GM12878 (cell line): ENCODE measurements around the gene FAM117B. TPM values are rescaled to one million over a fixed set of nuclear protein-coding genes. Genes with fewer than 3 reads are reported as not detected.

Experiments
- ATAC-seq: fragments of 200-7000 bp; cut with Tn5 transposase; 3 replicates; pipeline ENCODE4 v1.9.1; 2020; ENCODE audit warnings: mild to moderate bottlenecking, moderate library complexity
- BruUV-seq: library from RNA; stranded (reverse); fragments of 400-500 nt; replicated peaks from 2 replicates; lab custom pipeline; 2021; lab: Mats Ljungman, UMichigan
- CTCF ChIA-PET: fragments of 300-600 bp; sonication (Branson Sonifier 250); formaldehyde crosslinking; extraction: SDS; loops from one replicate; lab custom pipeline; 2021; ENCODE audit warnings: inconsistent platforms; lab: Yijun Ruan, JAX
- POLR2A ChIA-PET: fragments of 350-600 bp; formaldehyde crosslinking; extraction: SDS; loops from one replicate; lab custom pipeline; 2021; ENCODE audit warnings: inconsistent platforms; lab: Charles Lee
- RAD21 ChIA-PET: fragments of 300-600 bp; sonication (Branson Sonifier 250); formaldehyde crosslinking; loops from one replicate; lab custom pipeline; 2023; ENCODE audit warnings: antibody characterized with exemption; ENCODE audit not compliant: unreplicated experiment; lab: Charles Lee
- SMC1A ChIA-PET: fragments of 300-600 bp; sonication (Branson Sonifier 250); formaldehyde crosslinking; loops from one replicate; lab custom pipeline; 2023; ENCODE audit not compliant: unreplicated experiment, uncharacterized antibody; lab: Charles Lee
- DNase-seq: peaks from one replicate; pipeline ENCODE4 v3.0.0-alpha.2; 2011; ENCODE audit warnings: low read depth, low spot score
- FAIRE-seq: peaks from 3 replicates; lab custom pipeline; 2011; peaks lifted over from hg19 to GRCh38; lab: Jason Lieb, UNC
- H2AFZ ChIP-seq: 2 replicates; pipeline ENCODE4 v1.6.0; 2011; ENCODE audit warnings: low read depth, low read length, control low read depth; ENCODE audit not compliant: control insufficient read depth
- H3K27ac ChIP-seq: 2 replicates; pipeline ENCODE4 v1.5.1; 2011; ENCODE audit warnings: control low read depth; ENCODE audit not compliant: control insufficient read depth, insufficient read depth
- H3K27me3 ChIP-seq, 2 experiments: replicated peaks in 1 of 2; 2 replicates each; pipeline versions ENCODE4 v1.6.0 to v1.6.1; 2011; ENCODE audit warnings: low read length in 1 of 2; ENCODE audit not compliant: control insufficient read depth in 2 of 2, insufficient read depth in 2 of 2
- H3K36me3 ChIP-seq, 2 experiments: 2 replicates each; pipeline ENCODE4 v1.5.1; 2011; ENCODE audit warnings: low read length in 1 of 2; ENCODE audit not compliant: control insufficient read depth in 2 of 2, insufficient read depth in 2 of 2
- H3K4me1 ChIP-seq: 2 replicates; pipeline ENCODE4 v1.6.1; 2011; ENCODE audit warnings: mild to moderate bottlenecking, low read length, moderate library complexity, mixed read lengths; ENCODE audit not compliant: control insufficient read depth, insufficient read depth
- H3K4me2 ChIP-seq: 2 replicates; pipeline ENCODE4 v1.6.0; 2011; ENCODE audit warnings: control low read depth; ENCODE audit not compliant: control insufficient read depth, insufficient read depth
- H3K4me3 ChIP-seq: fragments of 200-600 bp; sonication (generic); 2 replicates; pipeline ENCODE4 v1.5.1; 2016
- H3K79me2 ChIP-seq: 2 replicates; pipeline ENCODE4 v1.6.0; 2011; ENCODE audit warnings: low read length; ENCODE audit not compliant: control insufficient read depth, insufficient read depth
- H3K9ac ChIP-seq: 2 replicates; pipeline ENCODE4 v1.8.0; 2011; ENCODE audit warnings: low read length, control low read depth, mixed read lengths; ENCODE audit not compliant: control insufficient read depth, insufficient read depth
- H3K9me3 ChIP-seq: replicated peaks from 3 replicates; pipeline ENCODE4 v1.5.1; 2011; ENCODE audit warnings: mild to moderate bottlenecking, low read length; ENCODE audit not compliant: control insufficient read depth, insufficient read depth
- H4K20me1 ChIP-seq: 2 replicates; pipeline ENCODE4 v1.6.0; 2011; ENCODE audit not compliant: control insufficient read depth, insufficient read depth
- ATF3 ChIP-seq: IDR thresholded peaks from 2 replicates; pipeline ENCODE4 v1.6.1; 2011; ENCODE audit warnings: low read depth, mild to moderate bottlenecking, low read length, moderate library complexity, borderline replicate concordance; ENCODE audit errors: extremely low read depth
- CEBPB ChIP-seq, 2 experiments: fragments of 150-350 bp in 1 of 2; IDR thresholded peaks; 2 replicates each; pipeline ENCODE4 v1.6.1; 2012 to 2014; ENCODE audit warnings: low read depth in 2 of 2, low read length in 2 of 2, borderline replicate concordance in 1 of 2, inconsistent platforms in 1 of 2
- ESRRA ChIP-seq: IDR thresholded peaks from 2 replicates; pipeline ENCODE4 v1.6.1; 2012; ENCODE audit warnings: mild to moderate bottlenecking, low read length, improper control_type of control experiment
- JUNB ChIP-seq: IDR thresholded peaks from 2 replicates; pipeline ENCODE4 v1.6.1; 2016; ENCODE audit warnings: antibody characterized with exemption, mild to moderate bottlenecking
- LARP7 ChIP-seq: fragments of 450-650 bp; IDR thresholded peaks from 2 replicates; pipeline ENCODE4 v1.6.1; 2017; ENCODE audit warnings: mild to moderate bottlenecking
- MYC ChIP-seq: IDR thresholded peaks from 2 replicates; pipeline ENCODE4 v1.6.1; 2011; ENCODE audit warnings: mild to moderate bottlenecking, low read length, moderate library complexity, inconsistent platforms; ENCODE audit not compliant: insufficient read depth, insufficient replicate concordance, insufficient read length, severe bottlenecking
- PAX8 ChIP-seq: fragments of 450-650 bp; IDR thresholded peaks from 2 replicates; pipeline ENCODE4 v1.6.1; 2017; ENCODE audit warnings: mild to moderate bottlenecking, moderate library complexity
- PKNOX1 ChIP-seq: fragments of 450-650 bp; IDR thresholded peaks from 2 replicates; pipeline ENCODE4 v1.6.1; 2016; ENCODE audit warnings: mild to moderate bottlenecking
- PML ChIP-seq: IDR thresholded peaks from 2 replicates; pipeline ENCODE4 v1.6.1; 2012; ENCODE audit warnings: low read length, inconsistent platforms
- RELA ChIP-seq: fragments of 450-650 bp; IDR thresholded peaks from 2 replicates; pipeline ENCODE4 v1.8.0; 2014; ENCODE audit warnings: borderline replicate concordance; ENCODE audit not compliant: partially characterized antibody
- RFX5 ChIP-seq: IDR thresholded peaks from 2 replicates; pipeline ENCODE4 v1.6.1; 2011; ENCODE audit warnings: low read depth, low read length, improper control_type of control experiment
- SMAD5 ChIP-seq: IDR thresholded peaks from 2 replicates; pipeline ENCODE4 v1.6.1; 2016; ENCODE audit warnings: antibody characterized with exemption, low read depth
- ZNF592 ChIP-seq: fragments of 450-650 bp; IDR thresholded peaks from 2 replicates; pipeline ENCODE4 v1.6.1; 2017; ENCODE audit warnings: mild to moderate bottlenecking, moderate library complexity
- ZSCAN29 ChIP-seq: fragments of 450-650 bp; IDR thresholded peaks from 2 replicates; pipeline ENCODE4 v1.6.1; 2017; ENCODE audit warnings: mild to moderate bottlenecking, moderate library complexity
- ZZZ3 ChIP-seq: IDR thresholded peaks from 2 replicates; pipeline ENCODE4 v1.6.1; 2011; ENCODE audit warnings: low read depth; ENCODE audit not compliant: control insufficient read depth, insufficient read length
- WGBS: methylation state at CpG from one replicate; pipeline ENCODE4 v1.1.6; 2016; ENCODE audit warnings: low lambda C conversion rate; ENCODE audit not compliant: insufficient replicate concordance, insufficient coverage; ENCODE audit errors: missing lambda C conversion rate; 5-methylcytosine and 5-hydroxymethylcytosine counted together
- in situ Hi-C: fragments of 300-500 bp; cut with MboI; formaldehyde crosslinking; loops from 9 replicates; pipeline ENCODE4 v1.14.3; 2018; ENCODE audit warnings: mixed read lengths
- intact Hi-C: fragments of 100-400 bp; cut with micrococcal nuclease; formaldehyde crosslinking; loops from one replicate; pipeline ENCODE4 v1.14.2; 2022; ENCODE audit not compliant: unreplicated experiment
- polyA plus RNA-seq, 11 experiments: library from polyadenylated mRNA; depleted of rRNA in 4 of 11; unstranded in 6 of 11; stranded (reverse) in 5 of 11; fragments of >200 nt; fragmentation: Nextera tagmentation in 4 of 11; fragmentation: Illumina TruSeq in 1 of 11; extraction: Ambion mirVana in 4 of 11; extraction: Trizol in 1 of 11; gene quantifications; 1 replicate in 1 of 11; 2 replicates in 10 of 11; pipeline versions ENCODE4 v1.2.1 to v1.2.3, GENCODE V29; 2011 to 2016; ENCODE audit warnings: inconsistent platforms in 2 of 11, missing spikeins in 2 of 11, low read depth in 1 of 11
- total RNA-seq, 4 experiments: library from RNA; depleted of rRNA in 3 of 4; stranded (reverse); fragments of >200 nt in 3 of 4; fragmentation: Illumina TruSeq in 1 of 4; extraction: Trizol in 1 of 4; gene quantifications; 2 replicates each; pipeline versions ENCODE4 v1.2.1 to v1.2.3, GENCODE V29; 2013 to 2021
- TF ChIP-seq, protein P1 (sequence below): fragments of 450-650 bp; IDR thresholded peaks from 2 replicates; pipeline ENCODE4 v1.6.1; 2017; ENCODE audit warnings: borderline replicate concordance
- TF ChIP-seq, protein P2 (sequence below): IDR thresholded peaks from 2 replicates; pipeline ENCODE4 v1.6.1; 2011; ENCODE audit warnings: borderline replicate concordance, low read depth, mild to moderate bottlenecking, moderate library complexity, low read length; ENCODE audit not compliant: insufficient read depth, poor library complexity, severe bottlenecking

FAM117B gene
- total and polyA plus RNA-seq, 10 of the 15 experiments (the other 5 are each of a cell fraction or from before 2014, with no cell fraction given): 1.6 to 7.6 (median 4.2) TPM

DNA sequence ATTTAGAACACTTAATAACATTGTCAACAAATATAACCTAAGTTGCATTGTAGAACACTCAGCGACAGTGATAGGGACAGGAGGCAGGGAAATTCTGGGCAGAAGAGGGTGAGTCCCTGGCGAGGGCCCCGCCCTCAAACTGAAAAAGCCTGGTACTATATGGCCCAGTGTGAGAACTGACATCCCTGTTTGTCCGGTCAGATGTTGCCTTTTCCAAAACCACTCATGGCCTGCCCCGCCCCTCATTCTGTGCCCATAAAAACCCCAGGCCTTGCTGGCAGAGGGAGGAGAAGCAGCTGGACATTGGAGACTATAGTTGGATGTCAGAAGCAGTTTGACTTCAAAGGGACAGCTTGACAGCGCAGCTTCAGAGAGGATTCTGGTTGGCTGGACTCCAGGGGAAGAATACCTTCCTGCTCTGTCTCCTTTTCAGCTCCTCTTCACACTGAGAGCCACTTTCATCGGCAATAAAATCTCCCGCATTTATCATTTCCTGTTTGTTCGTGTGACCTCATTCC, 47.0 kb downstream of the FAM117B start:
- H3K27ac ChIP-seq: no peak overlapping the region
- ATAC-seq (no peak), FAIRE-seq (no peak), DNase-seq (no peak)
- RAD21 ChIA-PET: no interaction called here
- no peaks in the 10 kb centered on the region for H3K79me2 ChIP-seq
- no TSS peak for BruUV-seq
- H3K4me1 ChIP-seq: no peaks in the 10 kb centered on the region
- no peak overlapping the region for H3K4me3 ChIP-seq
- peaks cover 2% of the 10 kb centered on the region; the same call in 2 of the 3 replicates for H3K9me3 ChIP-seq
- no peaks in the 10 kb centered on the region for H3K36me3 ChIP-seq
- WGBS: 92% methylated on average over 9 of the region's 9 CpGs
- in situ Hi-C loops (no loop called here), intact Hi-C loops (no loop called here)
- no peak overlapping the region for H2AFZ ChIP-seq
- H3K4me2 ChIP-seq: no peak overlapping the region
- SMC1A ChIA-PET: interaction anchor here (0.8 kb wide), 1 partner anchor 9 kb away, joined by 3 read pairs; no protein-coding TSS in a partner anchor
- H3K27me3 ChIP-seq: no peaks in the 10 kb centered on the region
- POLR2A ChIA-PET: no interaction called here
- H3K9ac ChIP-seq: no peak overlapping the region
- CTCF ChIA-PET: no interaction called here
- H4K20me1 ChIP-seq: no peaks in the 10 kb centered on the region
- TF ChIP-seq MYC (no peak), ESRRA (no peak), PML (no peak), SMAD5 (no peak), ZNF592 (no peak), ATF3 (no peak), JUNB (no peak), LARP7 (no peak), ZSCAN29 (no peak), RELA (no peak), CEBPB (IDR thresholded peaks at IDR 0.05; ENCODE audit: borderline replicate concordance in 1 of 2, low read depth in 2 of 2, low read length in 2 of 2) (no peak), RFX5 (no peak), ZZZ3 (no peak), PAX8 (no peak), PKNOX1 (no peak)
- TF ChIP-seq, protein P1, sequence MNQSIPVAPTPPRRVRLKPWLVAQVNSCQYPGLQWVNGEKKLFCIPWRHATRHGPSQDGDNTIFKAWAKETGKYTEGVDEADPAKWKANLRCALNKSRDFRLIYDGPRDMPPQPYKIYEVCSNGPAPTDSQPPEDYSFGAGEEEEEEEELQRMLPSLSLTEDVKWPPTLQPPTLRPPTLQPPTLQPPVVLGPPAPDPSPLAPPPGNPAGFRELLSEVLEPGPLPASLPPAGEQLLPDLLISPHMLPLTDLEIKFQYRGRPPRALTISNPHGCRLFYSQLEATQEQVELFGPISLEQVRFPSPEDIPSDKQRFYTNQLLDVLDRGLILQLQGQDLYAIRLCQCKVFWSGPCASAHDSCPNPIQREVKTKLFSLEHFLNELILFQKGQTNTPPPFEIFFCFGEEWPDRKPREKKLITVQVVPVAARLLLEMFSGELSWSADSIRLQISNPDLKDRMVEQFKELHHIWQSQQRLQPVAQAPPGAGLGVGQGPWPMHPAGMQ: no peak
- TF ChIP-seq, protein P2, sequence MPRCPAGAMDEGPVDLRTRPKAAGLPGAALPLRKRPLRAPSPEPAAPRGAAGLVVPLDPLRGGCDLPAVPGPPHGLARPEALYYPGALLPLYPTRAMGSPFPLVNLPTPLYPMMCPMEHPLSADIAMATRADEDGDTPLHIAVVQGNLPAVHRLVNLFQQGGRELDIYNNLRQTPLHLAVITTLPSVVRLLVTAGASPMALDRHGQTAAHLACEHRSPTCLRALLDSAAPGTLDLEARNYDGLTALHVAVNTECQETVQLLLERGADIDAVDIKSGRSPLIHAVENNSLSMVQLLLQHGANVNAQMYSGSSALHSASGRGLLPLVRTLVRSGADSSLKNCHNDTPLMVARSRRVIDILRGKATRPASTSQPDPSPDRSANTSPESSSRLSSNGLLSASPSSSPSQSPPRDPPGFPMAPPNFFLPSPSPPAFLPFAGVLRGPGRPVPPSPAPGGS: no peak
